ENCODE results near the gene FUBP3. TPM values are rescaled to one million over a fixed set of nuclear protein-coding genes. Genes with fewer than 3 reads are reported as not detected.
A peak's percentile ranks its signal among the peaks of the same experiment; 100 is the strongest.

The FUBP3 gene
- total RNA-seq, 4 donors from 2014 or later: 20.7 to 41.1 (median 36.9) TPM

DNA sequence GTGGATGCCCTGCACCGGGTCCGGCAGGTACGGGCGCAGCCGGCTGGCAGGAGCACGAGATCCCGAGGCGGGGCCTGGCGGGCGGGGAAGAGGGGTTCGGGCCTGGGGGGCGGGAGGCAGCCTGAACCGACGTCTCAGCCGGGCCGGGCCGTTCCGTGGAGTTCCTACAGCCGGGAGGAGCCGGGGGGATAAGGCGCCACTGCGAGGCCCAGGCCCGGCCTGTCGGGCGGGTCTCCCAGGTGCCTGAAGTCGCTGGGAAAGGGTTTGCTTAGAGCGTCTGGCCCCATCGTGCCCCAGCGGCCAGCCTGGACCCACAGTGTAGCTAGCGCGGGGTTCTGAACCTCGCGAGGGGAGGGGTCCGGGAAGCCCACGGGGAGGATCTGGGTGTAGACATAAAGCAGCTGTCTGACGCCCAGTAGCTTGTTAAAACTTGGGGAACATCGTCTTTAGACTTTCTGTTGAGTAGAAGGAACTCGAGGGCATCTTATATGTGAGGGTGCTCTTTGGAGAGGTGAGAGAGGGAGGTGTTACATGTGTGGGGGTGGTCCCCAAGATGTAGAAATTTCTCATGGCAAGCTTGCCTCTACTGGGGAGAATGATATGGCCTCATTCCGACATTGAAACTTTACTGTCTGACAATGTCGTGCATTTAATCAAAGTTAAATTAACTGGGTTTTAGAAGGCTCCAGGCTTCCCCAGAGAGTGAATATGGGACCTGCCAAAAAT lies 524 bp downstream of the FUBP3 start:
- 2% methylated on average over 30 of the region's 40 CpGs; no CpG with 5 or more reads in 1 of the 2 donors for WGBS, 2 donors (ENCODE audit: low coverage in 1 of 2)
- intact Hi-C loops (cut with DNase I; ENCODE audit: low total_unique reads) (no loop called here), in situ Hi-C loops (cut with MboI; ENCODE audit: low pct_ligation_motif_present in 1 of 4, low pct_unique_long_range_greater_than_20kb in 1 of 4, low sequenced_read_pairs in 3 of 4) (no loop called here)
- DNase-seq: no peak
- no peak for TF ChIP-seq POLR2AphosphoS5 (IDR thresholded peaks at IDR 0.05)
- no peak for TF ChIP-seq EP300 (IDR thresholded peaks at IDR 0.05; ENCODE audit: low read depth)
- TF ChIP-seq CTCF (IDR thresholded peaks at IDR 0.05): no peak
- no peak for TF ChIP-seq POLR2A (IDR thresholded peaks at IDR 0.05)
- H3K27ac ChIP-seq: peak overlapping the region; percentile 87 to 91 (median 88)
- no peaks in the 10 kb centered on the region for H3K9me3 ChIP-seq
- H3K27me3 ChIP-seq: no peaks in the 10 kb centered on the region
- H3K4me3 ChIP-seq: peak overlapping the region; percentile 68 to 95 (median 79)
- peaks cover 8 to 24% (median 18%) of the 10 kb centered on the region in 4 donors for H3K4me1 ChIP-seq
- H3K36me3 ChIP-seq: no peaks in the 10 kb centered on the region

DNA sequence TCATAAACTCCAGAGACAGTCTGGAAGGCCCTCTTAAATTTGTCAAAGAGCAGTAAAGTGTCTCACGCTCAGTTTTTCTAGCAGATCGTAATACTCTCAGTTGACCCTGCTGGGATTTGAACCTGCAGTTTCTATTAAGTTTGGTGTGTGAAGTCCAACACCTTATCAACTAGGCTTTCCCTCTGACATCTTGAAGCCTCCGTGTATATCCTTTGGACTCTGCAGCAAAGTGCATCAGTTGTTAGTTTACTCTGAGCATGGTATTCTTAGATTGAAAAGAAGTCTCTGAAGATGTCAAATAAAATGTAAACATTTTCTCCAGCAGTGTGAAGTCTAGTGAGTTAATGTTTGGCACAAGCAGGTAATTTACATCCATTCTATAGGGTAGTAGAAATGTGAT lies 2.4 kb downstream of the FUBP3 start:
- Histone ChIP-seq H3K9me3 (no peaks in the 10 kb centered on the region), H3K4me1 (peaks cover 8 to 24% (median 18%) of the 10 kb centered on the region in 4 donors), H3K4me3 (no peak overlapping the region), H3K36me3 (no peaks in the 10 kb centered on the region), H3K27ac (no peak overlapping the region), H3K27me3 (no peaks in the 10 kb centered on the region)
- TF ChIP-seq POLR2A (IDR thresholded peaks at IDR 0.05): no peak
- no peak for TF ChIP-seq POLR2AphosphoS5 (IDR thresholded peaks at IDR 0.05)
- no peak for TF ChIP-seq CTCF (IDR thresholded peaks at IDR 0.05)
- TF ChIP-seq EP300 (IDR thresholded peaks at IDR 0.05; ENCODE audit: low read depth): no peak
- 75 to 76% methylated on average over 2 to 3 of the region's 3 CpGs for WGBS, 2 donors (ENCODE audit: low coverage in 1 of 2)
- no peak for DNase-seq
- intact Hi-C loops (cut with DNase I; ENCODE audit: low total_unique reads) (no loop called here), in situ Hi-C loops (cut with MboI; ENCODE audit: low pct_ligation_motif_present in 1 of 4, low pct_unique_long_range_greater_than_20kb in 1 of 4, low sequenced_read_pairs in 3 of 4) (no loop called here)

GRCh38 chr9:130583271-130583670 lies 3.9 kb downstream of the FUBP3 start:
- intact Hi-C loops (cut with DNase I; ENCODE audit: low total_unique reads): no loop called here
- H3K9me3 ChIP-seq: no peaks in the 10 kb centered on the region
- DNase-seq: no peak
- H3K27ac ChIP-seq: no peak overlapping the region
- peaks cover 8 to 21% (median 16%) of the 10 kb centered on the region in 4 donors for H3K4me1 ChIP-seq
- no peak overlapping the region for H3K4me3 ChIP-seq
- no peaks in the 10 kb centered on the region for H3K36me3 ChIP-seq
- H3K27me3 ChIP-seq: no peaks in the 10 kb centered on the region
- in situ Hi-C loops (cut with MboI; ENCODE audit: low pct_ligation_motif_present in 1 of 4, low pct_unique_long_range_greater_than_20kb in 1 of 4, low sequenced_read_pairs in 3 of 4): no loop called here
- 92% methylated on average over 4 of the region's 4 CpGs; no CpG with 5 or more reads in 1 of the 2 donors for WGBS, 2 donors (ENCODE audit: low coverage in 1 of 2)
- TF ChIP-seq POLR2A (IDR thresholded peaks at IDR 0.05) (no peak), EP300 (IDR thresholded peaks at IDR 0.05; ENCODE audit: low read depth) (no peak), POLR2AphosphoS5 (IDR thresholded peaks at IDR 0.05) (no peak), CTCF (IDR thresholded peaks at IDR 0.05) (no peak)

- in situ Hi-C loops (cut with MboI; ENCODE audit: low pct_ligation_motif_present in 1 of 4, low pct_unique_long_range_greater_than_20kb in 1 of 4, low sequenced_read_pairs in 3 of 4): no loop called here
- intact Hi-C loops (cut with DNase I; ENCODE audit: low total_unique reads): no loop called here
Measured at GRCh38 chr9:130587921-130588320, 8.5 kb downstream of the FUBP3 start.

More at GRCh38 chr9:130587921-130588320, 8.5 kb downstream of the FUBP3 start:
- TF ChIP-seq POLR2AphosphoS5 (IDR thresholded peaks at IDR 0.05): no peak
- no peak for TF ChIP-seq EP300 (IDR thresholded peaks at IDR 0.05; ENCODE audit: low read depth)
- no peak for TF ChIP-seq POLR2A (IDR thresholded peaks at IDR 0.05)
- TF ChIP-seq CTCF (IDR thresholded peaks at IDR 0.05): no peak
- Histone ChIP-seq H3K4me3 (no peak overlapping the region), H3K27me3 (no peaks in the 10 kb centered on the region), H3K9me3 (no peaks in the 10 kb centered on the region), H3K27ac (no peak overlapping the region), H3K4me1 (peaks cover 0 to 4% (median 0%) of the 10 kb centered on the region in 4 donors), H3K36me3 (no peaks in the 10 kb centered on the region)
- WGBS, 2 donors (ENCODE audit: low coverage in 1 of 2): 86 to 92% methylated on average over 3 of the region's 3 CpGs
- no peak for DNase-seq
